Measurements from ENCODE around the gene SORL1. TPM values are rescaled to one million over a fixed set of nuclear protein-coding genes. Genes with fewer than 3 reads are reported as not detected.

Gene SORL1
- total RNA-seq, 6 experiments from 2014 or later = 0.19 to 0.48 (median 0.36) TPM

DNA sequence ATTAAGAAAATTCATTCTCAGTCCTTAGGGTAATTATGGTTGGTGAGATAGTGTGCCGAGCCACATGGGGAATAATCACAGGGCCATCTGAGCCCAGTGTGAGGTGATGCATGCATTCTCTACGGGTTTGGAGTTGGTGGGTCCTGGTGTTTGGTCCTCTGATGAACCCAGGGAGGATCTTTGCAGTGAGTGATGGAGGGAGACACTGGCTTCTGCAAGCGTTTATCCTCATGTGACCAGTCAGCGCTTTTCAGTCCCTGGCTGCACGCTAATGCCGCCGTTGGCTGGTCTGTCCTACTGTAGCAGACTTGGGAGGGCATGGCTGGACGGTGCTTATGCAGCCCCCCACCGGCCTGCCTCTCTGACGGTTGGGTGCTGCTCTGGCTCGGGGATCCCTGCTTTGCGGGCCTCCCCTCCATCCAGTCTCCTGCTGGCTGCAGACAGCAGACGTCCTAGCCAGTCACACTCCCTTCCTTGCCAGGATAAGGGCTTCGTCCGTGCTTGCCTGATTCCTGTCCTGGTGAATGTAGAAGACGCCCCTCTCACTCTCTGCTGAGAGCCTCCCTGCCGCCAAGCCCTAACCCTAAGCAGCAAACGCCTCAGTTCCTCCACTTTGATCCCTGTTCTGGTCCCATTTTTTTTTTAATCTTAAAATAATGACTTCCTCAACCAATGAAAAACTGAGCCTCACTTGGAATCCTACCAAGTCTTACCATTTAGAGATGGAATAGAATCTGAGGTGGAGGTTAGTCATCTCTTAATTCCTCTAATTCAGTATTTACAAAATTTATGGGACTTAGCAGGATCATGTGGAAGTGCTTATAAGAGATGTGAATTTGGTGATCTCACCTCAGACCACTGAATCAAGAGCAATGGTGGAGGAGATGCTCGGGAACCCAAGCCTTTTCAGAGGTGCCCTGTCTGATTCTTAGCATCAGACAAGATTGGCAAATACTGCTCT is 144.4 kb downstream of the SORL1 start:
- Mint-ChIP-seq H3K9me3 (peaks cover 8% of the 10 kb centered on the region), H3K36me3 (ENCODE audit: low read depth) (peaks cover 7% of the 10 kb centered on the region; the same call in 1 of the 2 replicates), H3K4me1 (ENCODE audit: low read depth) (peaks cover 62% of the 10 kb centered on the region), H3K27me3 (ENCODE audit: insufficient read depth) (peaks cover 1% of the 10 kb centered on the region; the same call in 1 of the 2 replicates), H3K4me3 (peak overlapping the region; percentile 33; the same call in 1 of the 2 replicates), H3K27ac (peak overlapping the region; percentile 87)
- no peak for TF ChIP-seq CTCF (IDR thresholded peaks at IDR 0.05)
- DNase-seq = peak; percentile 51

DNA sequence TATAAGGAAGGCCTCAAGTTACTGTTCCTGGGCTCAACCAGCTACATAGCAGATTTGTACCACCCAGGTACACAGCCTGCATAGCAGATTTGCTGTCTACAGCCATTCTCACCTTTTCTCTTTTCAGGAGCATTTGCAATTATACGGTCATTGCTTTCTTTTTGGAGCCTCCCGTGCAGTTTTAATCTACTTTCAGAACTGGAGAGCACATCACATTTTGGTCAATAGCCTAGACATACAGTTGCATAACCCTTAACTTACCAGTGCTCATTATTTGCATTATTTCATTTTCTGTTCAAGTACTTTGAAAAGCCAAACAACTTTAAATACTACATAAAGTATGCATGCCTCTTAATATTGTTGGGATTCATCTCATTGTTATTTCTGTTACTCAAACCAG is 151.2 kb downstream of the SORL1 start:
- H3K27ac Mint-ChIP-seq = no peak overlapping the region
- H3K27me3 Mint-ChIP-seq (ENCODE audit: insufficient read depth) = peaks cover 3% of the 10 kb centered on the region; the same call in 1 of the 2 replicates
- H3K4me1 Mint-ChIP-seq (ENCODE audit: low read depth) = peaks cover under 1% of the 10 kb centered on the region; the same call in 1 of the 2 replicates
- H3K9me3 Mint-ChIP-seq = no peaks in the 10 kb centered on the region
- no peak for TF ChIP-seq CTCF (IDR thresholded peaks at IDR 0.05)
- DNase-seq = no peak
- no peak overlapping the region for H3K4me3 Mint-ChIP-seq
- peaks cover 4% of the 10 kb centered on the region; the same call in 1 of the 2 replicates for H3K36me3 Mint-ChIP-seq (ENCODE audit: low read depth)

- Mint-ChIP-seq H3K4me3 (no peak overlapping the region), H3K27me3 (ENCODE audit: insufficient read depth) (peaks cover 3% of the 10 kb centered on the region; the same call in 1 of the 2 replicates), H3K9me3 (no peaks in the 10 kb centered on the region), H3K27ac (no peak overlapping the region), H3K36me3 (ENCODE audit: low read depth) (peaks cover 4% of the 10 kb centered on the region), H3K4me1 (ENCODE audit: low read depth) (no peaks in the 10 kb centered on the region)
- TF ChIP-seq CTCF (IDR thresholded peaks at IDR 0.05) = no peak
- DNase-seq = no peak
Observed at GRCh38 chr11:121604152-121604551, 152.0 kb downstream of the SORL1 start.

DNA sequence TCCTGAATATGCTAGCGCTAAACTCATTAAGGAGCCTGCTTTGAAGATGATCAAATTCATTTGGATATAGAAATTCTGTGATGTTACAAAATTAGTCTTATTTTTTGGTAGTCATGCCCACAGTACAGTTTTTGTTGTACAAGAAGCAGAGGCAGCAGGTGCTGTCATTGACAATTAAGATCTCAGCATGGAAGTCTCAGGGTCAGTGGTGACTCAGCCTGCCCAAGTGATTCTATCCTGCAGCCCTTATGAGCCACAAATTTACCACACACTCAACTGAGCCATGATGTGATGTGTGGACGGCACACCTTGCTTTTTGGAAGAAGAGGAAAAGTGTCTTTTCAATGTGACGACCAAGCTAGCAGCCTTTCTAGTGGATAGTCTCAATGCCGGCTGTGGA is 154.2 kb downstream of the SORL1 start:
- H3K4me1 Mint-ChIP-seq (ENCODE audit: low read depth) = no peaks in the 10 kb centered on the region
- no peak for TF ChIP-seq CTCF (IDR thresholded peaks at IDR 0.05)
- no peak for DNase-seq
- peaks cover 4% of the 10 kb centered on the region for H3K36me3 Mint-ChIP-seq (ENCODE audit: low read depth)
- H3K9me3 Mint-ChIP-seq = no peaks in the 10 kb centered on the region
- H3K27me3 Mint-ChIP-seq (ENCODE audit: insufficient read depth) = peaks cover 6% of the 10 kb centered on the region; the same call in 1 of the 2 replicates
- H3K4me3 Mint-ChIP-seq = no peak overlapping the region
- H3K27ac Mint-ChIP-seq = no peak overlapping the region

DNA sequence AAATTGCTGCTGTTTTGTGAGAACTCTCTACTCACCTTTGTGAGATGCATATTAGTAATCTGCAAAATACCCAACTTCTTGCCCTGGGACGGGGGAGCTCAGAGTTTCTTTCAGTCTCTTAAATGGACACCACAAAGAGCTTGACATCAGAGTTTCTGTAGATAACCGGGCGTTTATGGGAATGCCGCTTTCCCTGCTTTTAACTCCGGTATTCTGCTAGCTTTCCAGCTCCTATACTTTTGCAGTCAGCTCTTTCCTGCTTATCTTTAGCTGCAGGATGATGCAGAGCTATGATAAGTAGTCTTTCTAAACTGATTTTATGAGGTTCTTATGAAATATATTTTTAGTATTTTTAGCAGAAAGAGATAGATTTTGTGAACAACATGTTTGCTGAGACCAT is 155.2 kb downstream of the SORL1 start:
- TF ChIP-seq CTCF (IDR thresholded peaks at IDR 0.05) = no peak
- DNase-seq = no peak
- Mint-ChIP-seq H3K4me3 (no peak overlapping the region), H3K4me1 (ENCODE audit: low read depth) (no peaks in the 10 kb centered on the region), H3K9me3 (no peaks in the 10 kb centered on the region), H3K36me3 (ENCODE audit: low read depth) (no peaks in the 10 kb centered on the region; the same call in 1 of the 2 replicates), H3K27ac (no peak overlapping the region), H3K27me3 (ENCODE audit: insufficient read depth) (peaks cover 10% of the 10 kb centered on the region; the same call in 1 of the 2 replicates)

Data from HFFc6 (cell line).